Measurements from ENCODE around the gene ADGRF3. TPM values are rescaled to one million over a fixed set of nuclear protein-coding genes. Genes with fewer than 3 reads are reported as not detected.
"Not testable (repeated sequence)": the region's sequence is repeated elsewhere in the genome, so short reads cannot be mapped to it uniquely, and the experiment has no call there.

The ADGRF3 gene
- total RNA-seq, 1 experiment from 2014 or later: not detected

- BruUV-seq (replicated peaks): no TSS peak
- POLR2A ChIA-PET: no interaction called here
- H3K36me3 ChIP-seq (ENCODE audit: control insufficient read depth, insufficient read depth, low read length): no peaks in the 10 kb centered on the region
- intact Hi-C loops (cut with micrococcal nuclease; ENCODE audit: unreplicated experiment): loop anchor here (10.0 kb wide), 1 partner anchor 88 kb away; the partner anchor contains the start of genes HADHA and HADHB
- in situ Hi-C loops (cut with HindIII; ENCODE audit: low pct_unique_long_range_greater_than_20kb, low sequenced_read_pairs): no loop called here
- no peak for TF ChIP-seq SIN3A (IDR thresholded peaks at IDR 0.05; ENCODE audit: borderline replicate concordance, insufficient read depth, low read depth, low read length)
- TF ChIP-seq REST (IDR thresholded peaks at IDR 0.05; ENCODE audit: insufficient read depth in 1 of 2, low read depth in 2 of 2, low read length in 1 of 2): no peak
- no peak for TF ChIP-seq TCF7L2 (IDR thresholded peaks at IDR 0.05; ENCODE audit: low read depth, low read length)
- TF ChIP-seq CTCF (IDR thresholded peaks at IDR 0.05): no peak
- no peak for TF ChIP-seq POLR2AphosphoS5 (IDR thresholded peaks at IDR 0.05; ENCODE audit: low read depth, low read length)
- no peaks in the 10 kb centered on the region for H3K27me3 ChIP-seq (ENCODE audit: control insufficient read depth, insufficient read depth, low read length)
- H3K27ac ChIP-seq (ENCODE audit: low read length): no peak overlapping the region
- H3K4me1 ChIP-seq (ENCODE audit: control insufficient read depth, insufficient read depth, low read length): no peaks in the 10 kb centered on the region
- H3K4me3 ChIP-seq (ENCODE audit: low read depth in 2 of 2, low read length in 2 of 2): no peak overlapping the region
- H3K9me3 ChIP-seq (ENCODE audit: control insufficient read depth, insufficient read depth, low read depth, low read length): no peaks in the 10 kb centered on the region
- DNase-seq (ENCODE audit: low read depth, low spot score) (no peak), ATAC-seq (no peak)
- CTCF ChIA-PET: no interaction called here
Observed at GRCh38 chr2:26333293-26333692, 13.3 kb downstream of the ADGRF3 start.

- H3K36me3 ChIP-seq (ENCODE audit: control insufficient read depth, insufficient read depth, low read length); H3K4me3 ChIP-seq (ENCODE audit: low read depth in 2 of 2, low read length in 2 of 2); CTCF ChIA-PET; DNase-seq (ENCODE audit: low read depth, low spot score); ATAC-seq; in situ Hi-C loops (cut with HindIII; ENCODE audit: low pct_unique_long_range_greater_than_20kb, low sequenced_read_pairs); H3K4me1 ChIP-seq (ENCODE audit: control insufficient read depth, insufficient read depth, low read length); BruUV-seq (replicated peaks); H3K27me3 ChIP-seq (ENCODE audit: control insufficient read depth, insufficient read depth, low read length); POLR2A ChIA-PET; H3K27ac ChIP-seq (ENCODE audit: low read length); H3K9me3 ChIP-seq (ENCODE audit: control insufficient read depth, insufficient read depth, low read depth, low read length): not testable (repeated sequence)
- intact Hi-C loops (cut with micrococcal nuclease; ENCODE audit: unreplicated experiment): loop anchor here (10.0 kb wide), 1 partner anchor 87 kb away; the partner anchor contains the start of genes HADHA and HADHB
Observed at GRCh38 chr2:26331321-26331720, 15.3 kb downstream of the ADGRF3 start.

- ChIA-PET CTCF (no interaction called here), POLR2A (no interaction called here)
- intact Hi-C loops (cut with micrococcal nuclease; ENCODE audit: unreplicated experiment): loop anchor here (10.0 kb wide), 1 partner anchor 86 kb away; the partner anchor contains the start of genes HADHA and HADHB
- Histone ChIP-seq H3K4me3 (ENCODE audit: low read depth in 2 of 2, low read length in 2 of 2) (no peak overlapping the region), H3K27me3 (ENCODE audit: control insufficient read depth, insufficient read depth, low read length) (no peaks in the 10 kb centered on the region), H3K27ac (ENCODE audit: low read length) (no peak overlapping the region), H3K4me1 (ENCODE audit: control insufficient read depth, insufficient read depth, low read length) (no peaks in the 10 kb centered on the region), H3K9me3 (ENCODE audit: control insufficient read depth, insufficient read depth, low read depth, low read length) (no peaks in the 10 kb centered on the region), H3K36me3 (ENCODE audit: control insufficient read depth, insufficient read depth, low read length) (no peaks in the 10 kb centered on the region)
- TF ChIP-seq REST (IDR thresholded peaks at IDR 0.05; ENCODE audit: insufficient read depth in 1 of 2, low read depth in 2 of 2, low read length in 1 of 2) (no peak), CTCF (IDR thresholded peaks at IDR 0.05) (no peak), TCF7L2 (IDR thresholded peaks at IDR 0.05; ENCODE audit: low read depth, low read length) (no peak), POLR2AphosphoS5 (IDR thresholded peaks at IDR 0.05; ENCODE audit: low read depth, low read length) (no peak), SIN3A (IDR thresholded peaks at IDR 0.05; ENCODE audit: borderline replicate concordance, insufficient read depth, low read depth, low read length) (no peak)
- ATAC-seq: no peak
- no peak for DNase-seq (ENCODE audit: low read depth, low spot score)
- in situ Hi-C loops (cut with HindIII; ENCODE audit: low pct_unique_long_range_greater_than_20kb, low sequenced_read_pairs): no loop called here
- BruUV-seq (replicated peaks): no TSS peak
Observed at GRCh38 chr2:26330604-26331003, 16.0 kb downstream of the ADGRF3 start.
